GM18867 (cell line): ENCODE measurements around the gene TUT4.

Source experiments
- ATAC-seq: cut with Tn5 transposase; IDR thresholded peaks from one replicate; pipeline ENCODE4 v1.9.1; 2021; ENCODE audit warnings: mild to moderate bottlenecking, moderate library complexity; ENCODE audit not compliant: unreplicated experiment

Gene TUT4

GRCh38 chr1:52416811-52417210, 136.1 kb downstream of the TUT4 start:
- ATAC-seq, result no peak

GRCh38 chr1:52414942-52415341, 137.9 kb downstream of the TUT4 start:
- ATAC-seq, result no peak

- ATAC-seq, result no peak
Measured at GRCh38 chr1:52413410-52413989, 139.4 kb downstream of the TUT4 start.

DNA sequence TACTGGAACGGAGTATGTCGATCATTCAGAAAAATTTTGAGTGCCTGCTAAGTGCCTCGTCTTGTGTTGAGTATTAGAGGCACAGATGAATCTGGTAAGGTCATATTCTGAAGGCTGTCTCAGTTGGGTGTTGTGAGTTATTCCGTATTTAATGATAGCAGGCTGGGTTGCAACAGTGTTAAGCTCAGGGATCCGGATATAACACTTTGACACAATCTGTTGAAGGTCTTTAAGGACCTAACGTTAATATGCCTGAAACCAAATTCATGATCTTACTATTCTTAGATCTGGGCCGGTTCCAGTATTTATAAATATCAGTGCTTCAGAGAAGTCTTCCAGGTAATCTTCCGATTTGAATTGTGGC, 147.9 kb downstream of the TUT4 start:
- ATAC-seq, result no peak

GRCh38 chr1:52404116-52404974, 148.5 kb downstream of the TUT4 start, which contains the start of the genes ORC1 and PRPF38A:
Gene ORC1 (minus strand): TSS chr1:52404423. CDS start chr1:52402223, 2,200 bp downstream.
Gene PRPF38A (plus strand): TSS chr1:52404602. CDS start chr1:52404750, 148 bp downstream.
- peak; percentile 90 for ATAC-seq

- peak; percentile 51 for ATAC-seq
Measured at GRCh38 chr1:52403566-52404115, 149.3 kb downstream of the TUT4 start.

DNA sequence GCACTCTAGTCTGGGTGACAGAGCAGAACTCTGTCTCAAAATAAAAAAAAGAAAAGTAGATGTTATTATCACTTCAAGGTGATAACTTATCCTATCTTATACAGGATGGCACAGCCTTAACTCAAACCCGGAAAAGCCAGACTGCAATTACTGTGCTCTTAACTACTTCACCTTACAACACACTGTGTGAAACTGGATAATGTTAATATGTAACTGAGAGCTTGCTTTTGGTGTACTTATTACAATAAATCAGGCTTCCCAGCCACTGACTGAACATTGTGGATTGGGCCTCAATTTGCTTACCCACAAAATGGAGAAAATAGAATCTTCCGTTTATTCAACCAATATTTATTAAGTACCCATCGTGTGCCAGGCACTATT, 150.0 kb downstream of the TUT4 start:
- no peak for ATAC-seq

GRCh38 chr1:52400131-52400530, 152.8 kb downstream of the TUT4 start:
- ATAC-seq, result no peak

- ATAC-seq, result no peak
Measured at GRCh38 chr1:52399629-52400028, 153.3 kb downstream of the TUT4 start.

- no peak for ATAC-seq
Measured at GRCh38 chr1:52393174-52393573, 159.7 kb downstream of the TUT4 start.

DNA sequence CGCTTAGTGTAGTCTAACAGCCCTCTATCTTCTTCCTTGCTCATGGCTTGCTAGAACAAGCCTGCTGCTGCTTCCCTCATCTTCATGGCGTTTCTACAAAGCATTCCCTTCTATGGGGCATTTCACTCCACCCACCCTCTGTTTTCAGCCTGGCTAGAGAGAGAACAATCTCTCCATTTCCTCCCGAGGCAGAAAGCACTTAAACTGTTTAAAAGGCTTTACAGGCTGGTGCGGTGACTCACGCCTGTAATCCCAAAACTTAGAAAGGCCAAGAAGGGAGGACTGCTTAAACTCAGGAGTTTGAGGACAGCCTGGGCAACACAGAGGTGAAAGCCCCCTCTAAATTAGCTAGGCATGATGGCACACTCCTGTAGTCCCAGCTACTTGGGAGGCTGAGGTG, 166.4 kb downstream of the TUT4 start:
- no peak for ATAC-seq

- no peak for ATAC-seq
Measured at GRCh38 chr1:52385376-52385775, 167.5 kb downstream of the TUT4 start.
